HG03469 (cell line): Measurements from ENCODE around the gene TMIGD1.

Source experiments
- ATAC-seq: cut with Tn5 transposase; IDR thresholded peaks from one replicate; pipeline ENCODE4 v1.9.1; 2021; ENCODE audit warnings: mild to moderate bottlenecking, moderate library complexity, moderate number of reproducible peaks; ENCODE audit not compliant: unreplicated experiment

The TMIGD1 gene

DNA sequence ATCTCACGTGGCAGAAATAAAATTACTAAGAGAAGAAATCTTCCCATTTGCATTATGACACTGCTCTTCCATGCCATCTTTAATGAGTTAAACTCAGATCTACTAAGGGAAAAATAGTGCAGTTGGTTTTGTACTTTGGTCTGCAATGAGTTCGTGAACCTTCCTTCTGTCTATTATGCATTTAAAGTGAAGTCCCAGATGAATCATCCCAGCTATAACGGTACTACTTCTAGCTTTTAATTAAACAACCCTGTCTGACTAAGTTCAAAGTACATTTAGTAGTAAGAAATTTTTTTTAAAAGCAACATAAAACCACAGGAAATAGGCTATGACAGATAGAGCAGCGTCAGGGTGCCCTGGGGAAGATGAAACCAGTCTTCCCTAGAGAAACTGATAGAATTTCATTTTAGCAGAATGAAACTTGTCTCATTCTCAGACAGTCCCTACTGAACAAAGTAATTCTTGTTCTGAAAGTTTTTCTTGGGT, 1.8 kb downstream of the TMIGD1 start:
- no peak for ATAC-seq

DNA sequence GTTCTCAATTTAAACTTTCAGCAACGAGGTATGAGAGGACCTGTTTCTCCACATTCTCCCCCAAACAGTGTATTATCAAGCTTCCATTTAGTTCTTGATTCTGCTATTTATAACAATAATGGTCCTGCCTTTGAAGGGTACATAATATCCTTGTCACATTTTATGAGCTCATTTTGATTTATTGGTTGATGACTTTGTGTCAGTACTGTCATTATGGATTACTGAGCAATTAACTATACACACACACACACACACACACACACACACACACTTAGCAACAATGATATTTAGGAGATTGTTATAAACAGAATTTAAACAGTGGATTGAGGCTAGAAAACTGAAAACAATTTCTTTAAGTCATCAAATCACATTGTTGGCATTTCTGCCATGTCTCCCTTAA, 7.0 kb downstream of the TMIGD1 start:
- no peak for ATAC-seq

DNA sequence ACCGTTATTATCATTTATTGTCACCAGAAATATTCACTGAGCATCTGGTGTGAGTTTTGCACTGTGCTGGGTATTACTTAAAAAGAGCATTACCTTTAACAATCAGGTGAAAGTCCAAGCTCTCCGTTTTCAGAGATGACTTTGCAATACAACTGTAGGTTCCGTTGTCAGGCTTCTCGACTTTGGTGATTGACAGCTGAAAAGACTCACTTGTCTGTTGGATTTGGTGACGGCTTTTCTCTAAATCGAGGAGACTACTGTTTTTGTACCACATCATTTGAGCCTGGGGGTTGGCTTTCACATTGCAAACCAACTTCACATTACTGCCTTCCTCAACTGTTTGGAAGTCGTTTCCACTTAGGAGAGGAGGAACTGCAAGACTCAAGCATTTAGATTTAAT, 9.1 kb downstream of the TMIGD1 start:
- no peak for ATAC-seq

DNA sequence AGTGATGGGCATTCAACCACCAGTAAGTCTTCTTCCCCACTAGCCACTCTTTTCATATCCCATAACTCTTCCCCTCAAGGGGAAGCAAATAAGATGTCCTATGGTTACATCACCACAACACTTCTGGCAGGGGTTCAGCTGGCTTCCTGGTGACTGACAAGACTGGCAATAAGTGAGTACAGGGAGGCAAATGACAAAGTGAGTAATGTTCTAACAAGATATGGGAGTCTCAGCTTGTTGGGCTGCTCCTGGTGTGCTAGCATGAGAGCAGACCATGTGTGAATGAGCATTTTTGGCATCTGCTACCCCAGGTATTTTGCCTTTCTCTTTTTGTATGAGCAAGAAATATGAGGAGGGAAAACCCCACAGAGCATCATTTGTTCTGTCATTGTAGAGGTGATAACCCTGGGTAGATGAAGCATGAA, 9.9 kb downstream of the TMIGD1 start:
- no peak for ATAC-seq

DNA sequence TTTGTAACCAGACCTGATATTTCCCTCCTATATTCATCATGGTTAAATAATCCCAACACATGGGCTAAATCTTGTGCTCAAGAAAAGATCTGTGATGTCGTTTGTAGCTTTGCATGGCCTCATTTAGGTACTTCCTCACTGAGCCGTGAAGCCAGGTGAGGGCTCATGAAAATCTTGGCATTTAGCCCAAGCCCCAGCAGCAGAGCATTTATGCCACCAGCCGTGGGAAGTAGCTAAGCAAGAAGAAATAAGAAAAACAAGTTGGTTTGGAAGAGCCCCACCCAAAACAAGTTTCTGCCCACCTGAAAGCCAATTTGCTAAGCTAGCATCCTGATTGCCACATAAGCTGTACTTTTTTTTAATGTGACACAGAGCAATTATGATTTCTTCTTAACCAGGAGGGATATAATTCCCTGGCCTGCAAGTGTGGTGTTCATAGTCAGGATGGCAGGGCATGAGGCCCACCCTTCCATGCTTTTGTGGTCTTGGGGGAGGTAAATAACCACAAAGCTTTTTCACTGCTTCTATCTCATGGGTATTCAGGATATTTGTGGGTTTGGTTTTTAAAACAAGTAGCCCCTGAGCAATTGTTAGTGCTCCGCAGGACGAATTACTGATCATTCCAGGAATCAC, 10.5 kb downstream of the TMIGD1 start:
- no peak for ATAC-seq

DNA sequence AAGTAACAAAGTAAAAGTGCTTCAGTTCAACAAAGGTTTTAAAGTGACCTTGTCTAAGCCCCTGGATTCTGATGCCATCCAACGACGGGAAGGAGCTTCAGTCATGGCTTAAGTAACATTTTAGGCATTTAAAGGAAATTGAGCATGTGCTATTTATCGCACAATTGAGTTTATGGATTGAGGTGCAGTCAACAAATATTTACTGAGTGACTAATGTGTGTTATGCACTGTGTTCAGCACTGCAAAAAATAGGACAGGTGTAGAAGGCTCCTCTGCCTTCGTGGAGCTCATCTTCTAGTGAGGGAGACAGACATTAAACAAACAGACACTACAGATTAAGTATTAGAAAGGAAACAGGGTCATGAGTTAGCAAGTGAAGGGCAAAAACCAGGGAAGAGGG, 12.5 kb downstream of the TMIGD1 start:
- ATAC-seq, result no peak

DNA sequence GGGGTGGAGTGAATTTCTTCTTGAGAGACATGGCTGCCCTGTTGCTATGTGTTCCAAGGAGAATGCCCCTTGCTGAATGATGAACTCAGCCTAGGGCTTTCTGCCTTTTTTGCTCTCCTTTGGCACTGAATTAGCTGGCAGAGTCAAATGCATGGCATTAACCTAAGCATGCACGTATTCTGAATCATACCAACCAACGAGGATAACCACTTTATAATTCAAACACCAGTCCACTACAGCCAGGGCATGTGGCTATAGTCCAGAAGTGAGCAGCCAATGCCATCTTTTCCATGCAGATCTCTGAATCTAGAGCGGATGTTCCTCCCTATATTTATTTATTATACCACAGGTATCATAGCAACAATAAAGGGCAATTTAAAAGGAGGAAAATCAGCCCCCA, 15.7 kb downstream of the TMIGD1 start:
- ATAC-seq, result no peak

DNA sequence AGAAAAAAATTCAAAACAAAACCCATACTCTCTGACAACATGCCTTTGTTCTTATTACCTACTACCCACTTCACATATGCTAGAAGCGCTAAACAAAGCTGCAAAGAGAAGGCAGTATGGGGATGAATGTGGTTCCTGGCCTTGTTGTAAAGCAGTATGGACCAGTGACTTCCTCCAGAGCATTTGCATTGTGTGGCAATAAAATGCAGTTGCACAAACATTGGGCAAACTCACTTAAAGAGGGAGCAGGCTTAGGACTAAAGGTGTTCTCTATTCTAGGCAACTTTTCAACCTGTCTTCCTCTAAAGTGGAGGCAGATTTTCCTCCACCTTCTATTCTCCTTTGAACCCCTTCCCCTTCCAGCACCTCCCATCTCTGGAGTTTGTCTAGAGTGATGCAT, 17.1 kb downstream of the TMIGD1 start:
- no peak for ATAC-seq

DNA sequence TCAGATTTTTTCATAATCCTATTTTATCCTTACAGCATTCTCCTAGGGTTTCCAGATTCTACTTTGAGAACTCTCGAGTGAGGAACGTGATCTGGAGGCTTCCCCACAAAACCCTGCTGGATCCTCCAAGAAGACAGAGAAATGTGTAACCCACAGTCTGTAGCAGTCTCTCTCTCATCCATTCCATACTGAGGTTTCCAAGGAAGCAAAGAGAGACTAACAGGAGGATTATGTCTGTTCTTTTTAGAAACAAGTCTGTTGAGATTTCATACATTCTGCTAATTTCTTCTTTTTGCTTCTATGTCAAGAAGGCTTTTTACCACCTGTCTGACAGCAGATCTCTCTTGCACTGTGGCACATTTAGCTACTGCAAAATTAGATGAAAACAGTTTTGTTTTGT, 18.8 kb downstream of the TMIGD1 start:
- ATAC-seq, result no peak

DNA sequence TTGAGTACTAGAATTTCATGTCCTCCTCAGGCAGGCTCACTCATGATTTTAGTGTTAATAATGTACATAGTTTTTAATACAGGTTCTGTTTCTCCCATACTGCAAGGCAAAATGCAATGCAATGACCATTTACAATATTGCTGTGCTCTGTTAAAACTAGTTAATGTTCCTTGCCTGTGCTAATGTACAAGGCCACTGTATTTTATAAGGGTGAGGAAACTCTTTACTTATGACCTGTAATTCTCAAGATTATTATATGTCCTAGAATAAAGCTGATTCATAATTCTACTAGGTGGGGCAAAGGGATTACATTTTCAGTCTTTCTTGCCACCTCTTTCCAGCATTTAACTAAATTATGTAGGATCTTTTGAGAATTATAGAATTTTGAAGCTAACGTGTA, 19.4 kb downstream of the TMIGD1 start:
- no peak for ATAC-seq

DNA sequence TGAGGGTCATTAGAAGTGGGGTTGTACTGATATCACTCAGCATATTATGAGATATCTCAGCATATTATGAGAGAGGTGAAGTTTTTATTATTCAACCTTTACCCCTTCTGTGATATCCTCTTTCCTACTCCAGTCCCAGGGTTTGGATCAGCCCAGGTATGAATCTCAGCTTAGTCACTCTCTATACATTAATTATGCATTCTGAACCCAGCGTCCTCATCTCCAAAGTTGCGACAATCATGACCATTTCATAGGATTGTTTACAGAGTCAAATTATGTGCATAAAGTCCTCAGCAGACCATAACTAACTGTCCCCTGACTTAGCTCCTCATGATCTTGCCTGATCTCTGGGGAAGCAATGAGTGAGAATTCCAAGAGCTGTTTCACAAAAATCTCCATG, 21.6 kb downstream of the TMIGD1 start:
- no peak for ATAC-seq

DNA sequence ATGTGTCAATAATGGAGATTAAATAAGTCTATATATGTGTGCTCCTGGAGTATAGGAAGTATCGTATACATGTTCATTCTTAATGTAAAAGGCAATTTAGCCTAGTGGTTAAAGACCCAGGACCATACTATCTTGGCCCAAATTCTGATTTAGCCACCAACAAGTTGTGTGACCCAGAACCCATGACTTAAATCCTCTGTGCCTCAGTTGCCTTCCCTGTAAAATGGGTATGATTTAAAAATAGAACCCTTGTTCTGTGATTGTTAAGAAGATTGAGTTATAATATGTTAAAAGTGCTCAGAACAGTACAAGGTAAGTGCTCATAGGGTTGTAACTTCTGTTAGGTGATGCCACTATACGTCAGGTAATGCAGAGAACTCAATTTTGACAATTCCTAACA, 23.3 kb downstream of the TMIGD1 start:
- ATAC-seq, result no peak

DNA sequence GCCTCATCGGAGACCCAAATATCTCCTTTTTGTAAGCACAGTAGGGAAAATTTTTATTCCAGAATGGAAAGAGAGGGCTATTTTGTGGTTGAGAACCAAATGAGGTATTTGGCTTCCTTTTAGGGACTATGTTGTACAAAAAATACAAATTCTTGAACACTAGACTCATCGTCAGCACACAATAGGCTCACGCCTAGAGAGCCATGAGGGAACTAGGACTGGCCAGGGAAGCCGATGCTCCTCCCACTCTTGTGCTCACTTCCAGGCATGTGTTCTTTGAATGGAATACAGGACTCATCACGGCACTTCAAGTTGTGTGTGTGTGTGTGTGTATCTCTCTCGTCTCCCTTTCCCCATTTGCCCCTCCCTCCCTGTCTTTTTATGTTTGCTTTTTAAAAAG, 24.3 kb downstream of the TMIGD1 start:
- no peak for ATAC-seq

DNA sequence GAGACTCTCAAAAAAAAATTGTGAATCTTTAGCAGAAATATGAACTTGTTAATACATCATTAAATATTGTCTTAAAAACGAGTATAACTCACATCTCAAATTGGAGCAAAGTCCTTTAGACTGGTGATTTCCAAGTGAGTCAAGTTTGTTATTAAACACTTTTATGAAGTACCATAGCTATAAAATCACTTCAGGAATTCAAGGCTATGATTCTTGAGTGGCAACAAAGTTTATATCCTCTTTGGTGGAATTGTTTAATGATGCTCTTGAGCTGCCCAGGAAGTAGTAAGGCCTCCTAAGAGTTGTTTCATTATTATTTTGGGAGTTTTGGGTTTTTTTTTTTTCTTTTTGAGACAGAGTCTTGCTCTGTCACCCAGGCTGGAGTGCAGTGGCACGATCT, 25.5 kb downstream of the TMIGD1 start:
- ATAC-seq, result no peak

DNA sequence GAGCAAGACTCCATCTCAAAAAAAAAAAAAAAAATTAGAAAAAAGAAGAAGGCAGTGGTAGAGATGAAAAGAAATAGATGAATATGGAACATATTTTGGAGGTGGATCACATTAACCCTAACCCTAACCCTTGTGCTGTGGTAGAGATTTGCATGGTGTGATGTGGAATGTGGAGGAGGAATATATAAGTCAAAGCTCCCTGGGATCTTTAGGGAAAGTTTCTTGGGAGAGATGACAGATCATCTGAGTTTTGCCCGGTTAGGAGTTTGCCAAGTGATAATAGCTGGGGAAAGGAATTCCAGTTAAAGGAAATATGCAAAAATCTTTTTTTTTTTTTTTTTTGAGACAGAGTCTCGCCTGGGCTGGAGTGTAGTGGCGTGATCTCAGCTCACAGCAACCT, 29.1 kb downstream of the TMIGD1 start:
- no peak for ATAC-seq

DNA sequence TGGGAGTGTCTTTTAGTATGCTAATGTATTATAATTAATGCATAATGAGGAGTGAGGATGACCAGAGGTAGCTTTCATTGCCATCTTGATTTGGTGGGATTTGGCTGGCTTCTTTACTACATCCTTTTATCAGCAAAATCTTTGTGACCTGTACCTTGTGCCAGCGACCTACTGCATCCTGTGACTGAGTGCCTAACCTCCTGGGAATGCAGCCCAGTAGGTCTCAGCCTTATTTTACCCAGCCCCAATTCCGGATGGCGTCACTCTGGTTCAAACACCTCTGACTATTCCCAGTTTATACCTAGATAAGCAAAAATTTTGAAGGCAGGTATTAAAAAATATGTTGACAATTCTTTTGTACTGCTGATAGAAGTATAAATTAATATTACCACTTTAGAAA, 31.6 kb downstream of the TMIGD1 start:
- ATAC-seq, result no peak

DNA sequence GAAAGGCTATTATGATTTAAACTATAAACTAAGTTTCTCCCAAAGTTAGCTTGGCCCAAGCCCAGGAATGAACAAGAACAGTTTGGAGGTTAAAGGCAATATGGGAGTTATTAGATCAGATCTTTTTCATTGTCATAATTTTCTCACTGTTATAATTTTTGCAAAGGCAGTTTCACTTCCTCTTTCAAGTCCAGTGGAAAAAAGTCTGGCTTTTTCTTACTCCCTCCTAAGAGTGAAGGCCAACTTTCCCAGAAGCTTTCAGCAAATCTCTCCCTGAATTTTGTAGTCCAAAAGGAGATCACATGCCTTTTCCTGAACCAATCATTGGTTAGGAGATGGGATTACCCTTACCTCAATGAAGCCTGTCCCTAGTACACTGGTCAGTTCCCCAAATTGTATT, 33.0 kb downstream of the TMIGD1 start:
- no peak for ATAC-seq

DNA sequence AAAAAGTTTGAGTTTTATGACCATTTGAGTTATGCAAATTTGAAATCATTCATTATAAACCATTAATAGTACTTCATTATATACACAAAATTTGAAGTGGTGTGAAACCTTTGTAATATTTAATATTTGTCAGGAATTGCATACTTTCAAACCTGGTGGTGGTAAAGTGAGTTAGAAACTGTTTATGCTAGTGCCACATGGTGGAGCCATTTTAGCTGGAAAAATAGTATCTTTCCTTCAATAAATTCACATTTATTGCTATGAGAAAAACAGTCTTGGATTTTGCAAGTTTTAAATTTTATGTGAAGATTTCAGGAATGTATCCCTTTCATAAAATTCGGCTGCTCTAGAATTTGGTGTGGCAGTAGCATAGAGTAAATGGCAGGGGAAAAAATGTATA, 34.9 kb downstream of the TMIGD1 start:
- ATAC-seq, result no peak

DNA sequence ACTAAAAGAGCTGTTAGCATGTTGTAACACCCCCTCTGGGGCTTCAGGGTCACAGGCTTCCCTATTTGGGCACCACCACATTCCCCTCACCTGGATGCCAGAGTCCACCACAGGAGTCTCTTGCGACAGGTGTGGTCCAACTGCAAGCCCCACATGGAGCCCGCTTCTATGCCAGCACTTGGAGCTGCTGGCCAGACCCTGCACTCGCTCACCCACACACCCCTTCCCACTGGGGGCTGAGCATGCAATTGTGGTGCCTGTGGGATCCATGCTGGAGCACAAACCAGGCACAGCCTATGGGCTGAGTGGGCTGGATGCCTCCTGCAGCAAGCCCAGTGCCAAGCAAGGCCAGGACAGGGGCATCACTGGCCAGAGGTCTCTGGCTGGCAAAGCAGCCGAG, 36.1 kb downstream of the TMIGD1 start:
- no peak for ATAC-seq

DNA sequence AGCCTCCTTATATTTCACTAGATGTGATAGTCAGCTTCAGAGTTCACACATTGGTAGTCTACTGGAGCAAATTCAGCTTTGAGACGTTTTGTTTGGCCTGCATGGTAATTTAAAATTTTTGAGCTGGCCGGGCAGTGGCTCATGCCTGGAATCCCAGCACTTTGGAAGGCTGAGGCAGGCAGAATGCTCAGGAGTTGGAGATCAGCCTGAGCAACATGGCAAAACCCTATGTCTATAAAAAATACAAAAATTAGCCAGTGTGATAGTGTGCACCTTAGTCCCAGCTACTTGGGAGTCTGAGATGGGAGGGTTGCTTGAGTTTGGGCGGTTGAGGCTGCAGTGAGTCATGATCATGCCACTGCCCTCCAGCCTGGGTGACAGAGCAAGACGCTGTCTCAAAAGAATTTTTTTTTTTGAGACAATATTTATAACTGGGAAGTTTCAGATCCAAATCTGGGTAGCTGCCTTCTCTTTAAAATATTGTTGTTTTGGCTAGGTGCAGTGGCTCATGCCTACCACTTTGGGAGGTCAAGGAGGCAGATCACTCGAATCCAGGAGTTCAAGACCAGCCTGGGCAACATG, 37.3 kb downstream of the TMIGD1 start:
- no peak for ATAC-seq

DNA sequence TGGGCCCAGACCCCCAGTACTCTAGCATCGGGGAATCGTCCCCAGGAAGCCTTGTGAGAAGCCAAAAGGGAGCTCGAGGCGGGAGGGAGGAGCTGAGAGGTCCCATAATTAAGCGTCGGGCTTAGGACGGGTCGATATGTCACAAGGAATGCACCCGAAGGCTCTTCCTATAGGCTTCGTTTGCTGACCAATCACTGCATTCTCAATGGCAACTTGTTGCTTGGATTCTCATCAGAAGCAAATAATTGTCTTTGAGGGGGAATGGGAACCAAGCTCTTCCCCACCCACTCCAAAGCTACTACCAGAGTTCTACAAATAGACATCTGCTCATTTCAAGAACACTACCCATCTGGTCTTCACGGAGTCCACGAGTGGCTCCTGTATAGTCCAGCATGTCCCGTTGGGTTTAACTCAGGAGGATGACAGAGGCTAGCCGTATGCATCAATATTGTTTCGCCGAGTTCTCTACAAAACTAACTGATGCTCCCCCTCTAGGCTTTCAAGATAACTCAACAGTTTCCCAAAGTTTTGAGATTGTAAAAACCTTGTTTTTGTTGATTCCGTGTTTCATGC, 41.5 kb downstream of the TMIGD1 start:
- no peak for ATAC-seq

DNA sequence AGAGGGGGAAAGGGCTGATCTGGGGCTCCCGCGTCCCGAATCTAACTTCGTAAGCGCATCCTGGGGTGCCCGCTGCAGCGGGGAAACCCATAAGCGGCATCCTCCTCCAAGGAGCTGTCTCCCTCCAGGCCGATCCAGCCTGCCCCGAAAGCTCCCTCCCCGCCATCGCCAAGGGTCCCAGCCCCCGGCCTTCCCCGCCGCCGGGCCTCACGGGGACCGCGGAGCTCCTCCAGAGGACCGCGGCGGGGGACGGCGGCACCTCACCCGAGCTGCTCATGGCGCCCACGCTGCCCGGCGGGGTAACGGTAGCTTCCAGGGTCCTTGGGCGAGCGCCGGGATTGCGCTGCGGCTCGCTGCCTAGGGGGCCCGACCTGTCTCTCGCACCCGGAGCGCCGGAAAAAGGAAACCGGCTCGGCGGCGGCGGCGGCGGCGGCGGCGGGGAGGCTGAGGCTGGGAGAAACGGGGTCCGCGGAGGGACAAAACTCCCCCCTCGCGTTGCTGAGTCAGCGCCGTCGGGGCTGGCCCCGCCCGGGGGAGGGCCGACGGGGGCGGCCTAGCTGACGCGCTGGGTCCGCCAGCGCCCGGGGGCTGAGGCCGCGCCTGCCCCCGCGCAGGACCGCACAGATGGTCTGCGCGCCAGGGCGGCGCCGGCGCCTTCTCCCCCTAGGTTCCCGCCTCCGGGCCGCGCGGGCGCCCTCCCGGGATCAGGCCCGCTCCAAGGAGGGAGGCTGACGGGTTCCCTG, 42.1 kb downstream of the TMIGD1 start, which contains the start of gene BLMH:
BLMH (minus strand) TSS at position 402 of the 743 bp plus-strand sequence; CDS start at position 277, 125 bp downstream.
- ATAC-seq, result no peak
